ENCODE results near the gene SRSF4.
A peak's percentile ranks its signal among the peaks of the same experiment; 100 is the strongest.

SRSF4 gene

DNA sequence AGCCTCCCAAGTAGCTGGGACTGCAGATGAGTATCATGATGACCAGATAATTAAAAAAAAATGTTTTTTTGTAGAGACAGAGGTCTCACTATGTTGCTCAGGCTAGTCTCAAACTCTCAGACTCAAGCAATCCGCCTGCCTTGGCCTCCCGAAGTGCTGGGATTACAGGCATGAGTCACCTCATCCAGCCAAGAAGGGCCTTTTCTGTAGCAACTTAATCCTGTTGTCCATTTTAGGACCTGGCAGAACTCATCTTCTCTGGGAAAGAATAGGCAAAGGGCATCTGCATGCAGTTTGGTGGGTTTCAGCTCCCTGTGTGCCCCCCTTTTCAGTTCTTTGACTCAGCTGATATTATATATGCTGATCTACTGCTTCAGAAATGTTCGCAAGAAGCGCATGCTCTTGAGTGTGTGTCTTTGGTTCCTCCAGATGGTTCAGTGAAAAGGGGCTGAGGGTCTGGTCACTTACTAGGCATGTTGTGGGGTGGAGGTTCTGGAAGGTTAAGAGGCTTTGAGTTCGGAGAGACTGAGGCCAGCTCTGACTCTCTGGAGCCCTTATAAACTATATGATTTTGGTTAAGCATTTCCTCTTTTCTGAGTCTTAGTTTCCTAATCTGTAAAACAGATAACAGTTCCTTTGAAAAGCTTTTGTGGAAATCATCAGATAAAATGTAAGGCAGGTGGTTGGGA lies 19.4 kb upstream of the SRSF4 start:
- DNase-seq: no peak

DNA sequence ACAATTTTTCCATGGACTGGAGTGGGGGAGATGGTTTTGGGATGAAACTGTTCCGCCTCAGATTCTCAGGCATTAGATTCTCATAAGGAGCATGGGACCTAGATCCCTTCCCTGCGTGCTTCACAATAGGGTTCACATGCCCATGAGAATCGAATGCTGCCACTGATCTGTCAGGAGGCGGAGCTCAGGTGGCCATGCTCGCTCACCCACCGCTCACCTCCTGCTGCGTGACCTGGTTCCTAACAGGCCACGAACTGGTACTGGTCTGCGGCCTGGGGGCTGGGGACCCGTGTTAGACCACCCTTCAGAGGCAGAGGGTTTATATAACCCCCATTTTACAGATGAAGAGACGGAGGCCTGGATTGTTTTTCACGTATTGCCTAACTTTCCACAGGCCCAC lies 16.3 kb upstream of the SRSF4 start:
- DNase-seq: no peak

DNA sequence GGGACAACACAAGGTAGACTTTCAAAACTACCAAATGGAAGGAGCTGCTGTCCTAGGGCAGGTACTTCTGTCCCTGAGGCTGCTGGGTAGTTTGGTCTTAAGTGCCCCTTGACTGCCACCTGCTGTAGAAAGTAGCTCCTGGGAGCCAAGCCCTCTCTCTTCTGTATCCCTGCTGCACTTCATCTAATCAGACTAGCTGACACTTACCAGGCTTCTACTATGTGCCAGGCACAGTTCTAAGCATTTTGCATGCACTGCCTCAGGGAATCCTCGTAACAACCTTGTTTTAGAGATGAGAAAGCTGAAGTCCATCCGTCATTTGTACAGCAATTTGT lies 15.9 kb upstream of the SRSF4 start:
- peak; percentile 76 for DNase-seq

DNA sequence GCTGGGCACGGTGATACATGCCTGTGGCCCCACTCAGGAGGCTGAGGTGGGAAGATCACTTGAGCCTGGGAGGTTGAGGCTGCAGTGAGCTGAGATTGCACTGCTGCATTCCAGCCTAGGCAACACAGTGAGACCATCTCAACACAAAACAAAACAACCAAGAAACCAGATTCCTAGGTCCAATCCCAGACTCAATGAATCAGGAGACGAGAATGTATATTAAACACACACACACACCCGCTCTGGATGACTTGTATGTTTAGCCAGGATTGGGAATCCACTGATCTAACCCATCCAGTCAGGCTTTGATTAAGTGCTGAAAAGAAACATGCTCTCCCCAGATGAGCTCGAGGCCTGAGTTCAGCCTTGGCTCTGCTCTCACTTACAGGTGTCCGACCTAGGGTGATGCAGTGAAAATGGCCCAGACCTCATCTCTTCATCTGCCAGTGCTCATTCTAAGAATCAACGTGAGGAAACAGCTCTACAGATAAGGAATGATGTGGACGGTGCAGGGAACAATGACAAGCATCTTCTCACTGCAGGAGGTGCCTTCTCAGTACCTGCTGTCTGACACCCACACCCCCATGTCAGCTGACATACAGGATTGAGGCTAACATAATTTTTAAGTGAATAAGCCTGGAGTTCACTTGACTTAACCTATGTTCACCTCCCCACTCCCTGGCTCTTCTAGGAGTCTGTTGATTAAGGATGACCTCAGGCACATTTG lies 15.3 kb upstream of the SRSF4 start:
- no peak for DNase-seq

DNA sequence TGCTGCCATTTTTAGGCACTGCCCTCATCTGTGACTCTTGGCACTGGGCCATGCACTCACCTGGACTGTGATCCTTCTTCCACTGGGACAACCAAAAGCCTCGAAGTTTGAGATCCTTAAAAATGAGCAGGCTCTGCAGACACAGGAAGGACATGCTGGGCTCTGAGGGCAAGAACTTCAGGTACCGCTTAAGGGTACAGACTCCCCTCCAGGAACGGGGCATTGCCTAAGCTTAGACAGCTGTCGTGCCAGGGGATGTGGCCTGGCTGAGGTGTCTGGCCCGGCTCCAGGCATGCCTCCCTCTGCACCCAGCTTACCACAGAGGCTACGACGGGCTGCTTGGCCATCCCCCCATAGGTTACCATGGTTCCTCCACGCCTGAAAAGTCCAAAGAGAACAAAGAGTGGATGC lies 14.2 kb upstream of the SRSF4 start:
- DNase-seq: no peak

DNA sequence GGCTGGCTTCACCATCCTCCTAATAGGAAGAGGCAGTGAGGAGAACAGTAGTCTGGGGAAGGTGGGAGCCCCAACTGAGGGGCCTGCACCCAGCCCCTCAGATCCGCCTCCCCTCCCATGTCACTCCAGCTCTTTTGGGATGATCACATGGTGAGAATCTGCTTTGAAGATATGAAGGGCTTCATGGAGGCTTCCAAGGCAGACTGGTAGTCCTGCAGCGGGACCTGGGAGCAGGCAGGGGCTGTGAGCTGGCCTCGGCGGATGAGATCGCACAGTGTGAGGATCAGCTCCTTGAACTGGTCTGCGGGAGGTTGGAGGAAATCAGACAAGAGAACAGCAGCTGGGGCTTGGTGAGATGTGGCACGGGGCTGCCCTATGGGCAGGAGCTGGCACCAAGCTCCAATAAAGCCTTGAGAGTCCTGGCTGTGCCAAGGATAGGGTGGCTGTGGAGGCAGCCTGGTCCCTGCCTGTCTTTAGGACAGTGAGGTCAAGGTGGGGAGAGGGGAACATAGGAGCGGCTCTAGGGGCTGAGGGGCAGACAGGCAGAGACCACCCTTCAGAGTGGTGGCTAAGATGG lies 12.3 kb upstream of the SRSF4 start:
- DNase-seq: no peak

DNA sequence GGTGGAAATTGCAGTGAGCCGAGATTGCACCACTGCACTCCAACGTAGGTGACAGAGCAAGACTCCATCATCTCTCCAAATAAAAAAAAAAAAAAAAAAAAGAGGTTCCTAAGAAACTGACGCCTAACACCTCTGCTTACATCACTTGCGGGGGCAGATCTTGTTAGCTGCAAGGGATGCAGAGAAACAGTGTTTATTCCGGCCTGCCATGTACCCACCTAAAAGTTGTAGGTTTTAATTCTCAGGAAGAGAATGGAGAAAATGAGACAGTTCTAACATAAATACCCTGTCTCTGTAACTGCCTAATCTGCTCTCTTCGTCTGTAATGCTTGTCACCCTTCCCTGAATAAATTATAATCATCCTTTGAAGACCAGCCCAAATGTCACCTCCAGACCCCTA lies 9.0 kb upstream of the SRSF4 start:
- DNase-seq: no peak

DNA sequence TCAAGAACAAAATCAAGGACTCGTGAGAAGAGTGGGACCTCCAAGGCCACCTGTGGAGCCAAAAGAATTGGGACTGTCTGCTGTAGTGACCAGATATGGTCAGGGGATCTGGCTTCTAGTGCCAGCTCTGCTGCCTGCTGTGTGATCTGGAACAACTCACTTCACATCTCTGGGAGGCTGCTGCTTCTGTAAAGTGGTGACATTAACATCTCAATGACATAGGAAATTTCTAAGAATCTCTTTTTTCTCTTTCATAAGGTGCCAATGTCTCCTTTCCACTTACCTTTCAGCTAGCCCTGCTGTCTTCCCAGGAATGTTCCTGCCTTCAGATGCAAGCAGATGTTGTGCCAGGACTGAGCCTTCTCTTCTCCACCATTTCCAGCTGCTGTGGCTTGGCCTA lies 5.0 kb upstream of the SRSF4 start:
- DNase-seq: no peak

DNA sequence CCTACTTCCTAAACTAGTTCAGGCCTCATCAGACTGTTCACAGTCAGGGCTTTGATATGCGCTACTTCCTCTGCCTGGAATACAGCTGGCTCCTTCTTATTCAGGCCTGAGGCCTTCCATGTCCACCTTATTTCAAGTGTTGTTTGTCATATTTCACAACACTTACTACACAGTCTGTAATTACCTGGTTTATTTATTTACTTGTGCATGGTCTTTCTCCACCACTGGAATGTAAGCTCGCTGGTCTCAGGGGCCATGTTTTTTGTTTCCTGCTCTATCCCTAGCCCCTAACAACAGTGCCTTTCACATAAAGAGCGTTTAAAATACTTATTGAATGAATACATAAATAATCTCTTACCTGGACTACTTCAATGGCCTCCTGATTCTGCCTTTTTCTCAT lies 4.6 kb upstream of the SRSF4 start:
- DNase-seq: no peak

DNA sequence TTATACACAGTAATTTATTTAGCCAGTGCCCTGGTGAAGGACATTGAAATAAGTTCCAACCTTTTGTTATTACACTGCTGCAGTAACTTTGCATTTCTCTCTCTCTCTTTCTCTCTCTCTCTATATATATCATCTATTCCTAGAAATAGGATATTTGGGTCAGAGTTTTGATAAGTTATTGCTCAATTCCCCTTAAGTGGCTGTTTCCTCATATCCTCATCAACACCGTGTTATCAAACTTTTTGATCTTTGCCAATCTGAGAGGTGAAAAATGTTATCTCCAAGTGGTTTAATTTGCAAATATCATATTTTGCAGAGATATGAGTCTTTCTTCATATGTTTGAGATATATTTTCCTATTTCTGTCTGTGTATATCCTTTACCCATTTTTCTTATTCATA lies 1.6 kb upstream of the SRSF4 start:
- DNase-seq: no peak

DNA sequence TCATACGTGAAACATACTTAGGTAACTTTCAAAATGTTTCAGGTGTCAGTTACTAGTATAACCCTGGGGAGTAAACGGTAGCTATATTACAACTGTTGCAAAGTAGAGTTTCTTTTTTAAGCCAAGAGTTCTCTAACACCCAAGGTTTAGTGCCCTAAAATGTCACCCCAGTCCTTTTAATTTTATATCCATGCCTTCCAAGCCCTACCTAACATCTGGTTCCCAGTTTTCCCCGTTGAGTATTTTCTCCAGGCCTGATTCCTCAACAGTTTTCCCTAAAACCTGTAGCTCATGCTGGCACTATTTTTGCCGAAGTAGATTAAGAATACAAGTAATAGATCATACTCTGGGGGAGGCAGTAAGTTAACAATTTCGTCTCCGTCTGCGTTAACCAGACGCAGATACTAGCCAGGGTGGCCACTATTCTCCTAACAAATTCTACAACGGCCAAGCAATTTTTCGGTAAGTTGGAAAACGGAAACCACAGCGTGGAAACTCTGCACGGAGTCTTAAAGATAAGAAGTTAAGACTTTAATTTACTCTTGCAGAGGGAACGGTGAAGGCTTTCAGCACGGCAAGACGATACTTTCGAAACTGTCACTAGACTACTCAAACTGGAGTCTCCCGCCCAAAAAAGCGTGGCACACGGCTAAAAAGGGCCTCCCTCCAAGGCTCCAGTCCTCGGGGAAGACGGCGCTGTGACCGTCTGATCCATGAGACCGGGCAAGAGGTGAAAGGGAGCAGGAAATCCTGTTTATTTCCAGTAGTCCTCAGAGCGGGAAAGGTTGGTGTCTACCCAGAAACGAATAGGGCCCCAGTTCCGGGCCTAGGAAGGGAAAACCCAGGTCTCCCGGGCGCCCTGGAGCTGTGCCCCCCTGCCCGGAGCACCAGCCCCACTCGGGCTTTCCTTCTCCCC lies 945 bp downstream of the SRSF4 start:
- DNase-seq: no peak

DNA sequence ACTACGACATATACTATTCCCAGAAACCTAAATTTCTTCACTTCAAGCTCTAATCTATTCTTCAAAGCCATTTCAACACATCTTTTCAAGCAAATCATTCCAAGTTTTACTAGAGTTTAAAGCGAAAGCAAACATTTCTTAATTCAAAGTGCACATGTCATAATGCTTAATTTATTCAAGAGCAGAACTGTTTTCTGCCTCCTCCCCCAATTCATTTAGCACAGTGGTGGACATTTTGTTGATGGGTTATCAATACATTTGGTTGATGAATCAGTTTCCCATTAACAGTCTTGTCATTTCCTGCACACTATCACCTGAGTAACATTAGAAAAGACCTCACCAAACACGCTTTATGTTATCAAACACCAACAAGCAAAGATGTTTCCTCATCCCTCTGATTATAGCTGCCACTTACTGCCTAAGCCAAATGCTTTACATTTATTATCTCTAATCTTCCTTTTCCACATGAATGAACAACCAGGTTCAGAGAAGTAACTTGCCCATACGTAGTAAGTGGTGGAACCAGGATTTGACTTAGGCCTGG lies 2.0 kb downstream of the SRSF4 start:
- DNase-seq: no peak

DNA sequence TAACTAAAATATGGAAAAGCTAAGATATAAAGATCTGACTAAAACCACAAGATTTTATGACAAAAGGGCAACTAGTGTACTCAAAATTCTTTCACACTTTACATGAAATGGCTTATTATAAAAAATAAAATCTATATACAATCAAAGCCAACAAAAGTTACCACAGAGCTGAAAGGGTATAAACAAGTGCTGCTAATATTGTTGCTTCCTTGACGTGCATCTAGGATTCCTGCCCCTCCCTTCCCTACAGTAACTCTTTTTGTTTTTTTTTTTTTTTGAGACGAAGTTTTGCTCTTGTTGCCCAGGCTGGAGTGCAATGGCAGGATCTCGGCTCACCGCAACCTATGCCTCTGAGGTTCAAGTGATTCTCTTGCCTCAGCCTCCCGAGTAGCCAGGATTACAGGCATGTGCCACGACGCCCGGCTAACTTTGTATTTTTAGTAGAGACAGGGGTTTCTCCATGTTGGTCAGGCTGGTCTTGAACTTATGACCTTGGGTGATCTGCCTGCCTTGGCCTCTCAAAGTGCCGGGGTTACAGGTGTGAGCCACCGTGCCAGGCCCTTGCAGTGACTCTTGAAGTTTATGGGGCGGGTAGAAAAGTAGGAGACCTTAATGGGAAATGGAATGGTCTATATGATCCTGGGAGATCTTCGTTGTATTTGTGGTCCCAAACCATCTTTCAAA lies 4.5 kb downstream of the SRSF4 start:
- no peak for DNase-seq

DNA sequence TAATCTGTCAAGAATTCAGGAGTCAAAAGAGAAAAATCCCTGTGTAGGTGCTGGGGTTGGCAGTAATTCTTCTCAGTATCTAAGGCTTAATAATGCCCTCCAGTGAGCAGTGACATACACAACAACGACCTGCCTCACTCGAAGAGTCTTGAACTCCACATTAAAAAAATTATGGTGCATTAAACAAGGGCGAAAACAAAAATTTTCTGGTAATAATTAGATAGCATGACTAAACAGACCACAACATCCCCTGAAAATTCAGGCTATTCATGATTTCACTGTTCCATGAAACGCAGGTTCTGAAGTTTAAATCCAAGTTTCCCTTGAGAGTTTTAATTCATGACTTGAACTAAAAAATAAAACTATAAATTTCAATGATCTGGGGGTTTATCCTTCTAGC lies 5.1 kb downstream of the SRSF4 start:
- no peak for DNase-seq

DNA sequence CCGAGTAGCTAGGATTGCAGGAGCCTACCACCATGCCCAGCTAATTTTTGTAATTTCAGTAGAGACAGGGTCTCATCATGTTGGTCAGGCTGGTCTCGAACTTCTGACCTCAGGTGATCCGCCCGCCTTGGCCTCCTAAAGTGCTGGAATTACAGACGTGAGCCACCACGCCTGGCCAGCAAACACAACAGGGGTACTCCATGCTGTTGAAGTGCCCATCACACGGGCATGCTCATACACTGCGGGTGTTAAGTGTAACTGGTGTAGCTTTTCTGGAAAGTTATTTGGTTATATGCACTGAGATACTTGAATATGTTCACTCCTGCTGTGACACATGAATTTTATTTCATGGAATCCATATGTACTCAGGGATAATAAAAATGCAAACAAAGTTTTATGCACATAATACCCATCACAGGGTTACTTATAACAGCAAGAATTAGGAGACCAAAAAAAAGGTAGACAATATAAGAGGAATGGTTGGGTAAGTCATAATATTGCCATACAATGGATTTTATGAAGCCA lies 9.2 kb downstream of the SRSF4 start:
- DNase-seq: no peak

DNA sequence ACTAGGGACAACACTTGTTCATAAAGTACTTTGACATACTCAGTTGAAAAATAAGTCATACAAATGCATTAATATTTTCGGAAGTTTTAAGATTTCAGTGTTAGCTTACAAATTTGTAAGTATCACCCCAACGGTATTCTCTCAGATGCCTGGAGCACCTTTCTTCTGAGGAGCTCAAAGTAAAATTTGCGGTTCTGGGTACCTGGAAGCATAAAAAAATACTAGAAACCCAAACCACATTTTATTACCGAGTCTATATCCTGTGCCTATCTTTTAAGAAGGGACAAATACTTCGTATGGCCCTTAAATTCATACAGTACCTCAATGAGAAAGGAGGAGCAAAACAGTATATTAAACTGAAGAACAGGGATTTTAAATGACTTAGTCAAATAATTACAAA lies 10.2 kb downstream of the SRSF4 start:
- no peak for DNase-seq

DNA sequence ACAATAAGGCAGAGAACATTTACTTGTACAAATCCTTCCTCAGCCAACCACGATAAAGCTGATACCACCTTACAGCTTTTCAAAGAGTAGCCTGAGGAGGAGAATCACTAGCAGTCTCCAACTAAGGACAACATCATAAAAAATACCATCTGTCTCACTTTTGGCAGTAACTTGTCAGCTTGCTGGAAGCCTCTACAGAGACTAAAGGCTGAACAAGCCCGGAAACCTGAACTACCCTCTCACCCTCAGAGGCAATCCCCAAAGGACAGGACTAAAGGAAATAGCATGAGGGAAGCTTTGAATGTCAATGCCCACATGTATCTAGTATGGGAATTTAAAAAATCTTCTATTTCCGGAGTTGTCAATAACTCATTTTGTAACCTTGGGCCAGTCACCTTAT lies 10.6 kb downstream of the SRSF4 start:
- no peak for DNase-seq

DNA sequence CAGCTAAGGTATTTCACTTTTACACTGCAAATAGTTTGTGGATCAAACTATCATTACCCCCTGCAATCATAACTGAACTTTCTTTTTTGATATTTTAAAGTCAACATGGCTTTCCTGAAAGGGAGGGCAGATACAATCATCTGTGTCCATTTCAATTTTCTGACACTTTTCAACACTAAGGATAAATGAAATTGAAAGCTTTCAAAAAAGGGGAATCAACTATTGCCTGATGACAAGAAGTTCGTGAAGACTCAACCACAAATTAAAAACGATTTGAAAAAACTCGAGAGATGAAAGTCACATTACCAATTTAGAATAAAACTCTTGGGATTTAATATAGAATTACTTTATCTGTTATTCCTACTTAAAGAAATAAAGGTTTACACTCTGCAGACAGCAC lies 11.7 kb downstream of the SRSF4 start:
- DNase-seq: no peak

DNA sequence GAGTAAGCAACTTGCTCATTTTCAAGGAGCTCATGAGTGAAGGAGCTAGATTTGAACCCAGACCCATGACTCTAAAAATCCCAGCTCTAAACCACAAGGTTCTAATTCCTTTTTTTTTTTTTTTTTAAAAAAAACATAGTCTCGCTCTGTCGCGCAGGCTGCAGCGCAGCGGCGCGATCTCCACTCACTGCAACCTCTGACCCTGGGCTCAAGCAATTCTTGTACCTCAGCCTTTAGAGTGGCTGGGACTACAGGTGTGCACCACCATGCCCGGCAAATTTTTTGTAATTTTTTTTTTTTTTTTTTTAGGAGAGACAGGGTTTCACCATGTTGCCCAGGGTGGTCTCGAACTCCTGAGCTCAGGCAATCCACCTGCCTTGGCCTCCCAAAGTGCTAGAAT lies 13.8 kb downstream of the SRSF4 start:
- no peak for DNase-seq

DNA sequence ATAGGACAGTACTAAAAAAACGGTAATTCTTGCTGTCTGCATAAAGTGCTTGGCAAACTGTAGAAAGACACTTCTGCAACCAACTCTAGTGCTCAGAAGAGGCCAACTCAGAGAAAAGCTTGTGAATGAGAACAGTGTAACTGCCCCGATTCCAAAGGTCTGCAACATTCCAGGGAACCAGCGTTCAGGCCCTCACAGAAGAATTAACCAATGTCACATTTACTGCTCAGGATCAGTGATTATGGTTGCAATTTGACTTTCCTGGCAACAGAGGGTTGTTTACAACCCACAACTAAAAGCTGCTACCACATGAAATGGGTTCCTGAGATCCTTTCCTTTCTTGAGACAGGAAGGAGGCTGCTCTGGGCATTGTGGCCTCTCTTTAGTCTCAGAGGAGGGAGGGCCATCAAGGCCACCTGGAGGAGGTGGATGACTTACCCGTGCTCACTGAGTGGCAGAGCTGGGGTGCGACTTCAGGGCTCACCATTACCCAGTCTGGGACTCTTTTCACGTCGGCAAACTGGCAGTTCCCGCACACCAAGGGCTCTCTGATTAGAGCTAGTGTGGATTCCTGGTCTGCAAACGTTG lies 15.3 kb downstream of the SRSF4 start:
- no peak for DNase-seq

DNA sequence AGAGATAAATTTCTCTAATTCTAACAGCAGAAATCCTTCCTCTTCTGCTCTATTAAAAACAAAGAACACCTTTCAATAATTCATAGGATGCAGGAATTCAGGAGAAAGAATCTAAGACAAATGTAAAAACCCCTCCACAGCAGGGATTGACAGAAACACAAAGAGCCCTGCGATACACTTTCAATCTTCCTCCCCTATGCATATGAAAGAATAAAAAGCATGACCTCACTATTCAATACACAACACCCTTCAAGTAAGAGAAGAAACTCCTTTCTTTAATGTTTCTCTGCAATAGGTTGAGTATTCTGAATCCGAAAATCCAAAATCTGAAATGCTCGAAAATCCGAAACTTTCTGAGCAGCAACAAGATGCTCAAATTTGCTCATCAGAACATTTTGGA lies 17.1 kb downstream of the SRSF4 start:
- DNase-seq: no peak

Data from DMS53 (cell line).